SK-N-SH (cell line): ENCODE measurements around the gene INO80C.

Source experiments
- CHD2 ChIP-seq: fragments of 150-350 bp; IDR thresholded peaks from 2 replicates; pipeline ENCODE4 v1.6.1; 2018; ENCODE audit warnings: low read length; ENCODE audit not compliant: partially characterized antibody
- CTCF ChIP-seq: fragments of 200-600 bp; sonication (generic); IDR thresholded peaks from 2 replicates; pipeline ENCODE4 v1.6.1; 2017; ENCODE audit warnings: antibody characterized with exemption, mild to moderate bottlenecking, moderate library complexity
- IRF3 ChIP-seq: fragments of 150-350 bp; IDR thresholded peaks from 2 replicates; pipeline ENCODE4 v1.6.1; 2016; ENCODE audit warnings: mild to moderate bottlenecking, low read depth, low read length
- NFIC ChIP-seq: IDR thresholded peaks from 2 replicates; pipeline ENCODE4 v1.4.0; 2012; ENCODE audit warnings: borderline replicate concordance
- NRF1 ChIP-seq: IDR thresholded peaks from 2 replicates; pipeline ENCODE4 v1.6.1; 2012; ENCODE audit warnings: low read depth, mild to moderate bottlenecking, low read length
- RAD21 ChIP-seq: IDR thresholded peaks from 2 replicates; pipeline ENCODE4 v1.6.1; 2012; ENCODE audit warnings: mild to moderate bottlenecking, low read length
- REST ChIP-seq: IDR thresholded peaks from 2 replicates; pipeline ENCODE4 v1.6.1; 2012; ENCODE audit warnings: mild to moderate bottlenecking, low read depth, low read length, moderate library complexity
- TEAD4 ChIP-seq: IDR thresholded peaks from 2 replicates; pipeline ENCODE4 v1.4.0; 2012; ENCODE audit warnings: mild to moderate bottlenecking, borderline replicate concordance; ENCODE audit not compliant: insufficient read depth
- USF1 ChIP-seq: IDR thresholded peaks from 2 replicates; pipeline ENCODE4 v1.4.0; 2012; ENCODE audit warnings: low read depth, borderline replicate concordance

DNA sequence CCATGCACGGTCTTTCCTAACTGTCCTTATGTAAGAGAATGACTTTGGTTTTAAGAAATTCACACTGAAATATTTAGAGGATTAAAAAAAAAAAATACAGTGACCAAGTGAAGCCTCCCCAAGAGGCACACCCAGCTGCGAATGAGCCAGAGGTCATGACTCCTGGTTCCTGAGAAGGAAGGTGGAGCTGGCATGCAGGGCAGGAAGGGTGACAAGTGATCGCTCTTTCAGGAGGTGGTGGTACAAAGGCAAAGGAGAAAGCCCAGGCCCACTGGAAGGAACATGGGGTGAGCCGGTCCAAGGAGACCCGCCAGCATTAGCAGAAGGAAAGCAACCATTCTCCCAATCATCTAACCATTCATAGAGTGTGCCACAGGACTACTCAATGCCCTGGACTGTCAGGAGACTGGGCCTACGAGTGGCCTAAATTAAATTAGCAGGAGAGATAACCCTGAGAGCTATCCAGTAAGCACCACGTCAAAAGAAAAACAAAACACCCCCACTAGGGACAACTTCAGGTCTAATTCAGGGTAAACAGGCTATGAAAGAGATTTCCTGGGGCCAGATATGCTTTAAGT lies 7.8 kb downstream of the INO80C start:
- no peak for TF ChIP-seq RAD21
- TF ChIP-seq REST = no peak
- TF ChIP-seq CTCF = no peak
- no peak for TF ChIP-seq IRF3
- no peak for TF ChIP-seq NRF1
- no peak for TF ChIP-seq USF1
- TF ChIP-seq NFIC = no peak
- TF ChIP-seq CHD2 = no peak
- no peak for TF ChIP-seq TEAD4
